OCI-LY1 (cell line): ENCODE measurements around the gene CDCA3.

Source experiments
- H2AFZ ChIP-seq: fragments of 200-600 bp; sonication (generic), shearing (Covaris generic); 2 replicates; pipeline ENCODE4 v1.6.0; 2014; ENCODE audit warnings: antibody characterized with exemption, mild to moderate bottlenecking, low read length
- H3F3A ChIP-seq: fragments of 200-600 bp; sonication (generic), shearing (Covaris generic); 2 replicates; pipeline ENCODE4 v1.6.0; 2014; ENCODE audit warnings: mild to moderate bottlenecking, antibody characterized with exemption, low read length, moderate library complexity; ENCODE audit not compliant: insufficient read depth
- H3K27ac ChIP-seq: fragments of 200-600 bp; sonication (generic); 2 replicates; pipeline ENCODE4 v1.5.1; 2014; ENCODE audit warnings: low read length, mixed run types, mild to moderate bottlenecking, low read depth; ENCODE audit not compliant: poor library complexity, severe bottlenecking
- H3K27me3 ChIP-seq: fragments of 200-600 bp; sonication (generic); 2 replicates; pipeline ENCODE4 v1.6.0; 2014; ENCODE audit warnings: antibody characterized with exemption, mild to moderate bottlenecking, low read length, moderate library complexity; ENCODE audit not compliant: insufficient read depth
- H3K36me3 ChIP-seq: fragments of 200-600 bp; sonication (generic); 2 replicates; pipeline ENCODE4 v1.6.1; 2014; ENCODE audit warnings: mild to moderate bottlenecking, antibody characterized with exemption, low read length, moderate library complexity, mixed read lengths; ENCODE audit not compliant: insufficient read depth
- H3K4me1 ChIP-seq: fragments of 200-600 bp; sonication (generic); 2 replicates; pipeline ENCODE4 v1.5.1; 2014; ENCODE audit warnings: mild to moderate bottlenecking, low read length, moderate library complexity; ENCODE audit not compliant: insufficient read depth, severe bottlenecking
- H3K4me2 ChIP-seq: fragments of 200-600 bp; sonication (generic), shearing (Covaris generic); 2 replicates; pipeline ENCODE4 v1.6.1; 2014; ENCODE audit warnings: low read length
- H3K4me3 ChIP-seq: fragments of 200-600 bp; sonication (generic); 2 replicates; pipeline ENCODE4 v1.5.1; 2014; ENCODE audit warnings: low read length, low read depth, mild to moderate bottlenecking, mixed read lengths; ENCODE audit not compliant: poor library complexity, severe bottlenecking
- H3K79me2 ChIP-seq: fragments of 200-600 bp; shearing (Covaris generic); 2 replicates; pipeline ENCODE4 v1.6.1; 2016; ENCODE audit warnings: mixed run types, low read length, mixed read lengths; ENCODE audit not compliant: insufficient read depth
- H3K9ac ChIP-seq: fragments of 200-600 bp; sonication (generic), shearing (Covaris generic); 2 replicates; pipeline ENCODE4 v1.6.1; 2014; ENCODE audit warnings: mild to moderate bottlenecking, low read length, mixed read lengths
- H3K9me2 ChIP-seq: fragments of 200-600 bp; sonication (generic), shearing (Covaris generic); 2 replicates; pipeline ENCODE4 v1.6.1; 2014; ENCODE audit warnings: low read depth, mild to moderate bottlenecking, low read length, mixed read lengths
- H3K9me3 ChIP-seq: fragments of 200-600 bp; shearing (Covaris generic); 2 replicates; pipeline ENCODE4 v1.6.1; 2014; ENCODE audit warnings: low read length, mixed read lengths
- H4K20me1 ChIP-seq: fragments of 200-600 bp; sonication (generic), shearing (Covaris generic); 2 replicates; pipeline ENCODE4 v1.6.0; 2016; ENCODE audit warnings: mild to moderate bottlenecking, low read length; ENCODE audit not compliant: insufficient read depth
- CTCF ChIP-seq: fragments of 200-600 bp; sonication (generic), shearing (Covaris generic); IDR thresholded peaks from 2 replicates; pipeline ENCODE4 v1.5.1; 2017; ENCODE audit warnings: mild to moderate bottlenecking, antibody characterized with exemption, low read length, moderate library complexity, mixed read lengths
- EZH2 ChIP-seq: fragments of 200-600 bp; sonication (generic), shearing (Covaris generic); IDR thresholded peaks from 2 replicates; pipeline ENCODE4 v1.8.0; 2017; ENCODE audit warnings: borderline replicate concordance, mixed run types, mild to moderate bottlenecking, antibody characterized with exemption, low read length, moderate library complexity, mixed read lengths

The CDCA3 gene

GRCh38 chr12:6807170-6807569 lies 43.9 kb downstream of the CDCA3 start:
- no peak overlapping the region for H3K9ac ChIP-seq
- no peaks in the 10 kb centered on the region for H3F3A ChIP-seq
- H2AFZ ChIP-seq: no peak overlapping the region
- no peak overlapping the region for H3K4me2 ChIP-seq
- H3K36me3 ChIP-seq: no peaks in the 10 kb centered on the region; the same call in 1 of the 2 replicates
- no peaks in the 10 kb centered on the region for H3K9me3 ChIP-seq
- H3K27me3 ChIP-seq: no peaks in the 10 kb centered on the region
- TF ChIP-seq EZH2: no peak
- no peak for TF ChIP-seq CTCF
- H3K79me2 ChIP-seq: no peaks in the 10 kb centered on the region
- peaks cover under 1% of the 10 kb centered on the region for H3K4me1 ChIP-seq
- H3K27ac ChIP-seq: no peak overlapping the region
- H3K4me3 ChIP-seq: no peak overlapping the region
- no peaks in the 10 kb centered on the region for H4K20me1 ChIP-seq
- no peaks in the 10 kb centered on the region for H3K9me2 ChIP-seq

- Histone ChIP-seq H3K9ac (no peak overlapping the region), H3K4me1 (no peaks in the 10 kb centered on the region), H4K20me1 (no peaks in the 10 kb centered on the region), H3K27me3 (peaks cover 9% of the 10 kb centered on the region), H3K27ac (no peak overlapping the region), H3K79me2 (no peaks in the 10 kb centered on the region), H3K4me3 (no peak overlapping the region), H3K9me2 (no peaks in the 10 kb centered on the region), H3K36me3 (no peaks in the 10 kb centered on the region; the same call in 1 of the 2 replicates), H3K9me3 (no peaks in the 10 kb centered on the region), H3F3A (no peaks in the 10 kb centered on the region), H3K4me2 (no peak overlapping the region), H2AFZ (no peak overlapping the region)
- TF ChIP-seq EZH2 (no peak), CTCF (no peak)
Measured at GRCh38 chr12:6799147-6799546, 51.9 kb downstream of the CDCA3 start.
